ENCODE results near the gene ACP2. TPM values are rescaled to one million over a fixed set of nuclear protein-coding genes. Genes with fewer than 3 reads are reported as not detected.
A peak's percentile ranks its signal among the peaks of the same experiment; 100 is the strongest.

ACP2 gene
- total RNA-seq, 1 donor from 2014 or later = 63.3 TPM

DNA sequence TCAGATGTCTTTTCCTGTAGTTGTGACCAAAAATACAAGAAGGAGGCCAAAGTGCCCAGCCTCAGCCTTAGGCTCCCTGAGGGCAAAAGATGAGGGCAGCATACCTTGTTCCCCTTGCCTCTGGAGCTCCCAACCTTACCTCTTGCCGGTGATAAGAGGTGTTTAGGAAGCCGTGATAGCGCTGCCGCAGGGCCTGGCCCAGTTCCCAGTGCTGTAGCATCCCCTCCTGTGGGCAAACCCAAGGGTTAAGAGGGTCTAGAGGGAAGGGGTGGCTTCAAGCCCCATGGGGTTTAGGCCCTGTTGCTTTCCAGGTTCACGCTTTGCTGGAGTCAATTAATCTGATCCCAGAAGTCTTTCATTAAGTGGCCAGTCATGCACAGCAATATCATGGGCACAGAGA lies 1.1 kb downstream of the ACP2 start:
- Histone ChIP-seq H3K4me1 (peaks cover 0 to 17% of the 10 kb centered on the region in 2 donors), H3K27ac (no peak overlapping the region), H3K9me3 (no peaks in the 10 kb centered on the region), H3K27me3 (no peaks in the 10 kb centered on the region), H3K36me3 (peaks cover 20 to 22% of the 10 kb centered on the region in 2 donors), H3K4me3 (peak overlapping the region; percentile 81 to 96)
- intact Hi-C loops (cut with DNase I) = no loop called here
- no peak for DNase-seq (ENCODE audit: low spot score in 2 of 2)
- TF ChIP-seq, protein P1, sequence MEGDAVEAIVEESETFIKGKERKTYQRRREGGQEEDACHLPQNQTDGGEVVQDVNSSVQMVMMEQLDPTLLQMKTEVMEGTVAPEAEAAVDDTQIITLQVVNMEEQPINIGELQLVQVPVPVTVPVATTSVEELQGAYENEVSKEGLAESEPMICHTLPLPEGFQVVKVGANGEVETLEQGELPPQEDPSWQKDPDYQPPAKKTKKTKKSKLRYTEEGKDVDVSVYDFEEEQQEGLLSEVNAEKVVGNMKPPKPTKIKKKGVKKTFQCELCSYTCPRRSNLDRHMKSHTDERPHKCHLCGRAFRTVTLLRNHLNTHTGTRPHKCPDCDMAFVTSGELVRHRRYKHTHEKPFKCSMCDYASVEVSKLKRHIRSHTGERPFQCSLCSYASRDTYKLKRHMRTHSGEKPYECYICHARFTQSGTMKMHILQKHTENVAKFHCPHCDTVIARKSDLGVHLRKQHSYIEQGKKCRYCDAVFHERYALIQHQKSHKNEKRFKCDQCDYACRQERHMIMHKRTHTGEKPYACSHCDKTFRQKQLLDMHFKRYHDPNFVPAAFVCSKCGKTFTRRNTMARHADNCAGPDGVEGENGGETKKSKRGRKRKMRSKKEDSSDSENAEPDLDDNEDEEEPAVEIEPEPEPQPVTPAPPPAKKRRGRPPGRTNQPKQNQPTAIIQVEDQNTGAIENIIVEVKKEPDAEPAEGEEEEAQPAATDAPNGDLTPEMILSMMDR (IDR thresholded peaks at IDR 0.05) = no peak

DNA sequence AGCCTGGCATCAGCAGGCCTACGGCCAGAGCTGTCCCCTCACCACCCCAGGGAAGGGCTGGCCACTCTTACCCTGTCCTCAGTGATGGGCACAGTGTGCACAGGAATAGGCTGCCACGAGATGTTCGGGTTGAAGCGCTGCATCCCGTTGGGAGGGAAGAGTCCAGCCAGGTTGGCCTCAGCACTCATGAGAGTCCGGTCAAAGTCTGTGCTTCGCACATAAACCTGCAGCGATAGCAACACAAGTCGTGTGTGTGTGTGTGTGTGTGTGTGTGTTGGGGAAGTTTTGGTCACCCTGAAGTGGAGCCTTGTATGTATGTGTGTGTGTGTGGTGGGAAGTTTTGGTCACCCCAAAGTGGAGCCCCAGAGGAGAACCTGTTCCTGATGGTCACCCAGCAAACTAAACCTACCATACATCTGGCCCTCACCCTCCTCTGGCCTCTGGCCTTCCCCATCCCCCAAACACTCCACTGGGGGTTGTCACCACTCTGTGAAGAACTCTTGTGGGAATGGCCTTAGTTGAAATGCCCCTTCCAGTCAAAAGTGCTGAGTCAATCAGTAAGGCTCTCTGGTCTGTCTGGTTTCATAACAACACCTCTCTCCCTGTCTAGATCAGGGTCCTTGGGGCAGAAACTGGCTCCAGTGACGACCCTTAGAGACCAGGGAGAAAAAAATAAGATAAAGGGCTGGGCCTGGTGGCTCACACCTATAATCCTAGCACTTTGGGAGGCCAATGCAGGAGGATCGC lies 2.8 kb downstream of the ACP2 start:
- DNase-seq (ENCODE audit: low spot score in 2 of 2) = no peak
- H3K9me3 ChIP-seq = no peaks in the 10 kb centered on the region
- H3K36me3 ChIP-seq = peaks cover 38 to 39% of the 10 kb centered on the region in 2 donors
- no peak overlapping the region for H3K27ac ChIP-seq
- no peak overlapping the region for H3K4me3 ChIP-seq
- no peaks in the 10 kb centered on the region for H3K27me3 ChIP-seq
- H3K4me1 ChIP-seq = peaks cover 0 to 17% of the 10 kb centered on the region in 2 donors
- intact Hi-C loops (cut with DNase I) = no loop called here
- TF ChIP-seq, protein P1 (IDR thresholded peaks at IDR 0.05) = no peak

- Histone ChIP-seq H3K4me3 (no peak overlapping the region), H3K27ac (no peak overlapping the region), H3K36me3 (peaks cover 43 to 50% of the 10 kb centered on the region in 2 donors), H3K4me1 (peaks cover 0 to 17% of the 10 kb centered on the region in 2 donors), H3K27me3 (no peaks in the 10 kb centered on the region), H3K9me3 (no peaks in the 10 kb centered on the region)
- intact Hi-C loops (cut with DNase I) = no loop called here
- TF ChIP-seq, protein P1 (IDR thresholded peaks at IDR 0.05) = no peak
- DNase-seq (ENCODE audit: low spot score in 2 of 2) = peak in 1 of 2 donors; percentile 16
Observed at GRCh38 chr11:47244448-47245350, 3.9 kb downstream of the ACP2 start.

- Histone ChIP-seq H3K27ac (no peak overlapping the region), H3K4me1 (peaks cover 0 to 11% of the 10 kb centered on the region in 2 donors), H3K36me3 (peaks cover 56 to 62% of the 10 kb centered on the region in 2 donors), H3K9me3 (no peaks in the 10 kb centered on the region), H3K4me3 (no peak overlapping the region), H3K27me3 (no peaks in the 10 kb centered on the region)
- TF ChIP-seq, protein P1 (IDR thresholded peaks at IDR 0.05) = no peak
- DNase-seq (ENCODE audit: low spot score in 2 of 2) = no peak
- intact Hi-C loops (cut with DNase I) = no loop called here
Observed at GRCh38 chr11:47243454-47243853, 5.2 kb downstream of the ACP2 start.

DNA sequence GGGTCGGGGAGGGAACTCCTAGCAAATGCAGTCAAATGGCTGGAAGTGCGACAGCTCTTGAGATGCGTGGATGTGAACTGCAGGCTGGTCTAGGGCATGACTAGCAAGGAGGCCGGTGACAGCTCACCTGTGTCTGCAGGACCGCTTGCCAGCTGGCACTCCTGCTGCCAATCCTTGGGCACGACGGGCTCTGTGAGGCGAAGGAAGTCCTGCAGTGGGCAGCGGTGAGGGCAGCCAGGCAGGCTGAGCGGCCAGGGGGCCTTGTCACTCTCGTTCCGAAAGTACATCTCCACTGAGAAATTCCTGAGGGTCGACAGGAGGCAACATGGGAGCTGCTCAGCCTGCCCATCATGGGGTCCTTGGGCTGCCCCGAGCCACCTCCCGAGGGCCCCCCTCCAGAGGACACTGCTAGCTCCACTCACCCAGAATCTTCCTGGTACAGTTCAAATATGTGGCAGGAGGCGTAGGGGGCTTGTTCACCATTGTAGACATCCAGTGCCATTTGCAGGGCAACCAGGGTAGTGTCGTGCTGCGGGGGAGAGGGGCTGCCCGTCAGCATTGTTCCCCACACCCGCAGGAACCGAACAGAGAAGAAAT lies 5.9 kb downstream of the ACP2 start:
- Histone ChIP-seq H3K27ac (no peak overlapping the region), H3K4me3 (no peak overlapping the region), H3K36me3 (peaks cover 56 to 70% of the 10 kb centered on the region in 2 donors), H3K27me3 (no peaks in the 10 kb centered on the region), H3K4me1 (peaks cover 0 to 8% of the 10 kb centered on the region in 2 donors), H3K9me3 (no peaks in the 10 kb centered on the region)
- intact Hi-C loops (cut with DNase I) = no loop called here
- no peak for DNase-seq (ENCODE audit: low spot score in 2 of 2)
- TF ChIP-seq, protein P1 (IDR thresholded peaks at IDR 0.05) = no peak

All from ascending aorta (tissue), 2 donors.